CD4-positive, alpha-beta T cell treated with Interleukin-10 for 1 hour (primary cell): ENCODE data around the gene ERBB3.

ENCODE experiments used
- DNase-seq: peaks from one replicate; pipeline ENCODE4 v3.0.0-alpha.2; 2020

ERBB3 gene

GRCh38 chr12:56080556-56081138 is 682 bp downstream of the ERBB3 start:
- DNase-seq = no peak

GRCh38 chr12:56081393-56082347 is 1.7 kb downstream of the ERBB3 start:
- DNase-seq = no peak

- no peak for DNase-seq
Observed at GRCh38 chr12:56082382-56082781, 2.4 kb downstream of the ERBB3 start.

- DNase-seq = no peak
Observed at GRCh38 chr12:56082967-56083366, 3.0 kb downstream of the ERBB3 start.

- peak; percentile 24 for DNase-seq
Observed at GRCh38 chr12:56084958-56085543, 5.1 kb downstream of the ERBB3 start.

GRCh38 chr12:56086096-56086495 is 6.1 kb downstream of the ERBB3 start:
- no peak for DNase-seq

- DNase-seq = no peak
Observed at GRCh38 chr12:56086608-56087007, 6.6 kb downstream of the ERBB3 start.

GRCh38 chr12:56087220-56087619 is 7.3 kb downstream of the ERBB3 start:
- no peak for DNase-seq

- DNase-seq = no peak
Observed at GRCh38 chr12:56097738-56098137, 17.8 kb downstream of the ERBB3 start.

- DNase-seq = no peak
Observed at GRCh38 chr12:56098592-56098991, 18.6 kb downstream of the ERBB3 start.

- DNase-seq = no peak
Observed at GRCh38 chr12:56099787-56100186, 19.8 kb downstream of the ERBB3 start.

GRCh38 chr12:56101045-56101444 is 21.1 kb downstream of the ERBB3 start:
- DNase-seq = no peak

- DNase-seq = no peak
Observed at GRCh38 chr12:56102683-56103065, 22.7 kb downstream of the ERBB3 start.

GRCh38 chr12:56103066-56103711 is 23.2 kb downstream of the ERBB3 start:
- DNase-seq = peak; percentile 53

- no peak for DNase-seq
Observed at GRCh38 chr12:56103823-56104108, 23.8 kb downstream of the ERBB3 start.

GRCh38 chr12:56104109-56104814 is 24.3 kb downstream of the ERBB3 start, which contains the start of gene PA2G4:
TSS of gene PA2G4 (plus strand) at chr12:56104559. CDS start at chr12:56104738, 179 bp downstream.
- peak; percentile 98 for DNase-seq

- DNase-seq = peak; percentile 19
Observed at GRCh38 chr12:56104815-56105608, 25.0 kb downstream of the ERBB3 start.

- no peak for DNase-seq
Observed at GRCh38 chr12:56105609-56105902, 25.6 kb downstream of the ERBB3 start.

- no peak for DNase-seq
Observed at GRCh38 chr12:56107242-56107641, 27.3 kb downstream of the ERBB3 start.

GRCh38 chr12:56110571-56110970 is 30.6 kb downstream of the ERBB3 start:
- DNase-seq = no peak

GRCh38 chr12:56114084-56114483 is 34.1 kb downstream of the ERBB3 start:
- no peak for DNase-seq

- no peak for DNase-seq
Observed at GRCh38 chr12:56115329-56115728, 35.4 kb downstream of the ERBB3 start.
